ENCODE results near the gene DEFB129. TPM values are rescaled to one million over a fixed set of nuclear protein-coding genes. Genes with fewer than 3 reads are reported as not detected.
"Not testable (repeated sequence)": the region's sequence is repeated elsewhere in the genome, so short reads cannot be mapped to it uniquely, and the experiment has no call there.

DEFB129 gene
- total RNA-seq, 1 donor = not detected

DNA sequence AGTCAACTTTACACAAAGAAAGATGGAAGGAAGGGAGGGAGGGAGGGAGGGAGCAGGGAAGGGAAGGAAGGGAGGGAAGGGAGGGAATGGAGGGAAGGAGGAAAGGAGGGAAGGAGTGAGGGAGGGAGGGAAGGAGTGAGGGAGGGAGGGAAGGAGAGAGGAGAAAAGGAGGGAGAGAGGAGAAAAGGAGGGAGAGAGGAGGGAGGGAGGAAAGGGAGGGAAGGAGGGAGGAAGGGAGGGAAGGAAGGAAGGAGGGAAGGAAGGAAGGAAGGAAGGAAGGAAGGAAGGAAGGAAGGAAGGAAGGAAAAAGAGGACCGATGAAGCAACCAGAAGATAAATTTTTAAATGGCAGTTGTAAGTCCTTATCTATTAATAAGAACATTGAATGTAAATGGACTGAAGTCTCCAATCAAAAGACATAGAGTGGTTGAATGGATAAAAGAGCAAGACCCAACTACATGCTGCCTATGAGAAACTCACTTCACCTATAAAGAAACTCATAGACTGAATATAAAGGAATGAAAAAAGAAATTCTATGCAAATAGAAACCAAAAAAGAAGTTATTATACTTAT is 5.7 kb upstream of the DEFB129 start:
- DNase-seq (ENCODE audit: low read depth) = no peak
- TF ChIP-seq, protein P1, sequence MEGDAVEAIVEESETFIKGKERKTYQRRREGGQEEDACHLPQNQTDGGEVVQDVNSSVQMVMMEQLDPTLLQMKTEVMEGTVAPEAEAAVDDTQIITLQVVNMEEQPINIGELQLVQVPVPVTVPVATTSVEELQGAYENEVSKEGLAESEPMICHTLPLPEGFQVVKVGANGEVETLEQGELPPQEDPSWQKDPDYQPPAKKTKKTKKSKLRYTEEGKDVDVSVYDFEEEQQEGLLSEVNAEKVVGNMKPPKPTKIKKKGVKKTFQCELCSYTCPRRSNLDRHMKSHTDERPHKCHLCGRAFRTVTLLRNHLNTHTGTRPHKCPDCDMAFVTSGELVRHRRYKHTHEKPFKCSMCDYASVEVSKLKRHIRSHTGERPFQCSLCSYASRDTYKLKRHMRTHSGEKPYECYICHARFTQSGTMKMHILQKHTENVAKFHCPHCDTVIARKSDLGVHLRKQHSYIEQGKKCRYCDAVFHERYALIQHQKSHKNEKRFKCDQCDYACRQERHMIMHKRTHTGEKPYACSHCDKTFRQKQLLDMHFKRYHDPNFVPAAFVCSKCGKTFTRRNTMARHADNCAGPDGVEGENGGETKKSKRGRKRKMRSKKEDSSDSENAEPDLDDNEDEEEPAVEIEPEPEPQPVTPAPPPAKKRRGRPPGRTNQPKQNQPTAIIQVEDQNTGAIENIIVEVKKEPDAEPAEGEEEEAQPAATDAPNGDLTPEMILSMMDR (IDR thresholded peaks at IDR 0.05; ENCODE audit: insufficient read depth, low read depth, low read length) = no peak
- no peak overlapping the region for H3K4me3 ChIP-seq (ENCODE audit: low read depth, low read length)

DNA sequence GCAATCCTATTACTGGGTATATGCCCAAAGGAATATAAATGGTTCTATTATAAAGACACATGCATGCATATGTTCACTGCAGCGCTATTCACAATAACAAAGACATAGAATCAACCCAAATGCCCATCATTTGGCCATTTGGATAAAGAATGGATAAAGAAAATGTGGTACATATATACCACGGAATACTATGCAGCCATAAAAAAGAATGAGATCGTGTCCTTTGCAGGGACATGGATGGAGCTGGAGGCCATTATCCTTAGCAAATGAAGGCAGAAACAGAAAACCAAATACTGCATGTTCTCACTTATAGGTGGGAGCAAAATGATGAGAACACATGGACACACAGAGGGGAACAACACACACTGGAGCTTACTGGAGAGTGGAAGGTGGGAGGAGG is 1.2 kb upstream of the DEFB129 start:
- H3K4me3 ChIP-seq (ENCODE audit: low read depth, low read length); DNase-seq (ENCODE audit: low read depth): not testable (repeated sequence)

DNA sequence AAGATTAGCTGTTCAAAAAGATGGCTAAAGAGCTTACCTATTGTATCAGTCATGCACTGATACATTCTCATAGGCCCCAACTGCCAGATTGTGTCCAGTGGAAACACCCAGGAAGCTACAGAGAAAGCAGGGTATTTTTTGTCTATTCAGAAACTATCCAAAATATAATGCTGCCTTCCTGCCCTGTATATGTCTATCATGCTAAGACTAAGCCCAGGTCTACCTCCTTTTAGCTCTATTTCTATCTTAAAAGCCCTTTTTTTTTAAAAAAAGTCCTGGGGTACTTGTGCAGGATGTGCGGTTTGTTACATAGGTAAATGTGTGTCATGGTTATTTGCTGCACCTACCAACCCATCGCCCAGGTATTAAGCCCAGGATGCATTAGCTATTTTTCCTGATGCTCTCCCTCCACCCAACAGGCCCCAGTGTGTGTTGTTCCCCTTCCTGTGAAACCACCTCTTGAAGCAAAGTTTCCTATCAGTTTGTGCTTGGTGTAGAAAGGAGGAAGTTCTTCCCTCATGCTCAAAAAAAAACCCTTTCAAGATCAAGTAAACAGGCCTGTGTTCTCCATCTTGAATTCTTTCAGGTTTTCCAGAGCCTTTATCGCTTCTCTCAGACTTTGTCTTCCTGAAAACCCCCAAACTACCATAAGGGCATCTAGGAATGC is 514 bp downstream of the DEFB129 start:
- no peak for DNase-seq (ENCODE audit: low read depth)
- H3K4me3 ChIP-seq (ENCODE audit: low read depth, low read length) = no peak overlapping the region
- TF ChIP-seq, protein P1 (IDR thresholded peaks at IDR 0.05; ENCODE audit: insufficient read depth, low read depth, low read length) = no peak

DNA sequence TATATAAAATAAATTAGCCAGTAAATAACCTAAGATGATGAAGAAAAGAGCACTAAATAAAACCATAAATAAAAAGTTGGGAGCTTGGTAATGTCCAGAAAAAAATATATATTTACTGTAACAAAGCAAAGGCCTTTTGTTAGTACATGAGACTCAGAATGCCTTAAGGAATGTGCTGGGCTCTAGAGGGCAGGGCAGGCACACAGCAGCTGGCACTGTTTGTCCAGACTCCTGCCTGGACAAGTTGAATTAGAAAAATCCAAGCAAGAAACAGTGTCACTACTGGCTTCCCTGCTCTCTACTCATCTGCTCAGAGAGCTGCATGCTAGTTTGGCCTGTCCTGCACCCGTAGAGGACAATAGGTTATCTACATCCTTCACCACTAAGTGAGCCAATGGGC is 8.8 kb downstream of the DEFB129 start:
- no peak overlapping the region for H3K4me3 ChIP-seq (ENCODE audit: low read depth, low read length)
- peak; percentile 14 for DNase-seq (ENCODE audit: low read depth)
- TF ChIP-seq, protein P1 (IDR thresholded peaks at IDR 0.05; ENCODE audit: insufficient read depth, low read depth, low read length) = no peak

DNA sequence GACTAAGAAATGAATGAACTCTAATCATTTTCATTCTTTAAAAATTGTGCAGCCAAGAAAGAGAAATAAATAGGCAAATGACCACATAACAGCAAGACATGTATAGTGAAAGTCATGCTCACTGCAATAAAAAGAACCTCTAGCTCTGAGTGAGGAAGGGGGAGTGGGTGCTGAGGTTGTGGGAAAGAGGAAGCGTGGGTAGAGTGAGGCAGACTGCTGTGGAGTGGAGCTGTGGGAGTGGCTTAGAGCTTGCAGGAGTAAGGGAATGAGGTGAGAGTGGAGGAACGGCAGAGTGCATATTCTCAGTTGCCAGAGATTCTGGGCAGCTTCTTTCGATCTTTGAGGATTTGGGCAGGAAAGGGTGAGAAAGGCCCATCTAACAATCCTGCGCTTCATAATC is 10.4 kb downstream of the DEFB129 start:
- H3K4me3 ChIP-seq (ENCODE audit: low read depth, low read length) = no peak overlapping the region
- no peak for DNase-seq (ENCODE audit: low read depth)
- TF ChIP-seq, protein P1 (IDR thresholded peaks at IDR 0.05; ENCODE audit: insufficient read depth, low read depth, low read length) = no peak

DNA sequence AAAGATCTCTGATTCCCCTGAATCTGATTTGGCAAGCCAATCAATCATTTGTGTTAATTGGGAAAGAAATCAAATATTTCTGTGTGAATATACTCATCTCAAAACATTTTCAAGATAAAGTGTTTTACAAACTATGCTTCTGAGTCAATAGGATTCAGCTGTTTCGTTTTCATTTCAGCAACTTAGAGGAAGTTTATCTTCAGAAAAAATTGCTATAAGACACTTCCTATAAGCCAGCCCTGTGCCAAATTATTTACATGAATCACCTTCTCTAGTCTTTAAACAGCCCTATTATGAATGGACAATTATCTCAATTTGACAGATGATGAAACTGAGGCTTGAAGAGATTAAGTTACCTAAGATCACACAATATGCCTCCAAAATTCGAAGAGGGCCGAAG is 10.9 kb downstream of the DEFB129 start:
- TF ChIP-seq, protein P1 (IDR thresholded peaks at IDR 0.05; ENCODE audit: insufficient read depth, low read depth, low read length) = no peak
- H3K4me3 ChIP-seq (ENCODE audit: low read depth, low read length) = no peak overlapping the region

DNA sequence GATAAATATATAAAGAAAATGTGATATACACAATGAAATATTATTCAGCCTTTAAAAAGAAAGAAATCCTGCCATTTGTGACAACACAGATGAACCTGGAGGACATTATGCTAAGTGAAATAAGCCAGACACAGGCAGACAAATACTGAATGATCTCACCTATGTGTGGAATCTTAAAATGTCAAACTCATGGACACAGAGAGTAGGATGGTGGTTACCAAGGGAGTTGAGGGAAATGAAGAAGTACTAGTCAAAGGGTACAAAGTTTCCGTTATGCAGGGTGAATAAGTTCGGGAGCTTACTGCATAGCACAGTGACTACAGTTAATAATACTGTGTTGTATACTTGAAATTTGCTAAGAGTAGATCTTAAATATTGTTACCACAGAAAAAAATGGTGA is 15.8 kb downstream of the DEFB129 start:
- H3K4me3 ChIP-seq (ENCODE audit: low read depth, low read length) = no peak overlapping the region

More for the DNA sequence above, 10.9 kb downstream of the DEFB129 start:
- no peak for DNase-seq (ENCODE audit: low read depth)

More for the DNA sequence above, 15.8 kb downstream of the DEFB129 start:
- no peak for DNase-seq (ENCODE audit: low read depth)
- TF ChIP-seq, protein P1 (IDR thresholded peaks at IDR 0.05; ENCODE audit: insufficient read depth, low read depth, low read length) = no peak
